Epithelial cell of proximal tubule (primary cell): ENCODE data around the gene CLCNKA. TPM values are rescaled to one million over a fixed set of nuclear protein-coding genes. Genes with fewer than 3 reads are reported as not detected.
"Not testable (repeated sequence)": the region's sequence is repeated elsewhere in the genome, so short reads cannot be mapped to it uniquely, and the experiment has no call there.

ENCODE experiments used
- DNase-seq: peaks from one replicate; pipeline ENCODE4 v3.0.0-alpha.2; 2011; ENCODE audit warnings: low read depth
- H3K4me3 ChIP-seq: 2 replicates; pipeline ENCODE4 v1.5.1; 2011; ENCODE audit warnings: low read depth, mild to moderate bottlenecking, low read length
- CTCF ChIP-seq: conservative IDR thresholded peaks from 2 replicates; pipeline ENCODE4 v1.5.1; 2012; ENCODE audit warnings: low read depth, mild to moderate bottlenecking, low read length
- total RNA-seq: library from RNA; depleted of rRNA; stranded (reverse); fragments of >200 nt; gene quantifications from 2 replicates; pipeline ENCODE4 v1.2.3, GENCODE V29; 2015

CLCNKA gene
- 0.14 TPM in 1 of 2 replicates, not detected in the other for total RNA-seq

GRCh38 chr1:16021681-16022080 is at the start of gene CLCNKA:
TSS of gene CLCNKA (plus strand) at chr1:16022036. CDS start at chr1:16022620, 584 bp downstream.
- no peak within 1 kb of the TSS for H3K4me3 ChIP-seq
- TF ChIP-seq CTCF = no peak
- no peak for DNase-seq

GRCh38 chr1:15972409-15972808 is 49.4 kb upstream of the CLCNKA start:
- no peak for TF ChIP-seq CTCF
- no peak overlapping the region for H3K4me3 ChIP-seq
- DNase-seq = no peak

GRCh38 chr1:15973772-15974171 is 48.1 kb upstream of the CLCNKA start:
- TF ChIP-seq CTCF = no peak
- no peak for DNase-seq
- no peak overlapping the region for H3K4me3 ChIP-seq

- TF ChIP-seq CTCF = no peak
- DNase-seq = no peak
- peak overlapping the region; percentile 74 for H3K4me3 ChIP-seq
Observed at GRCh38 chr1:15974855-15975254, 47.0 kb upstream of the CLCNKA start.

GRCh38 chr1:15975358-15975804 is 46.5 kb upstream of the CLCNKA start:
- peak overlapping the region; percentile 74 for H3K4me3 ChIP-seq
- no peak for DNase-seq
- no peak for TF ChIP-seq CTCF

- DNase-seq = no peak
- H3K4me3 ChIP-seq = peak within 1 kb of the TSS; percentile 74
- no peak for TF ChIP-seq CTCF
Observed at GRCh38 chr1:15975805-15976680, 45.8 kb upstream of the CLCNKA start, which contains the start of gene ZBTB17. TSS of gene ZBTB17 (minus strand) at chr1:15976101. CDS start at chr1:15948495, 27,606 bp downstream.

- H3K4me3 ChIP-seq, DNase-seq: not testable (repeated sequence)
Observed at GRCh38 chr1:15977947-15978346, 43.9 kb upstream of the CLCNKA start.
